ENCODE measurements around the gene RBM20. TPM values are rescaled to one million over a fixed set of nuclear protein-coding genes. Genes with fewer than 3 reads are reported as not detected.

The RBM20 gene
- total RNA-seq, 2 donors from 2014 or later = 51.7 to 59.9 TPM

- DNase-seq (ENCODE audit: low spot score) = no peak
- no peaks in the 10 kb centered on the region for H3K27me3 ChIP-seq
- no peaks in the 10 kb centered on the region for H3K9me3 ChIP-seq
- no peak overlapping the region for H3K4me3 ChIP-seq
- H3K36me3 ChIP-seq = no peaks in the 10 kb centered on the region
- peaks cover 0 to 37% of the 10 kb centered on the region in 2 donors for H3K4me1 ChIP-seq
- TF ChIP-seq, protein P1, sequence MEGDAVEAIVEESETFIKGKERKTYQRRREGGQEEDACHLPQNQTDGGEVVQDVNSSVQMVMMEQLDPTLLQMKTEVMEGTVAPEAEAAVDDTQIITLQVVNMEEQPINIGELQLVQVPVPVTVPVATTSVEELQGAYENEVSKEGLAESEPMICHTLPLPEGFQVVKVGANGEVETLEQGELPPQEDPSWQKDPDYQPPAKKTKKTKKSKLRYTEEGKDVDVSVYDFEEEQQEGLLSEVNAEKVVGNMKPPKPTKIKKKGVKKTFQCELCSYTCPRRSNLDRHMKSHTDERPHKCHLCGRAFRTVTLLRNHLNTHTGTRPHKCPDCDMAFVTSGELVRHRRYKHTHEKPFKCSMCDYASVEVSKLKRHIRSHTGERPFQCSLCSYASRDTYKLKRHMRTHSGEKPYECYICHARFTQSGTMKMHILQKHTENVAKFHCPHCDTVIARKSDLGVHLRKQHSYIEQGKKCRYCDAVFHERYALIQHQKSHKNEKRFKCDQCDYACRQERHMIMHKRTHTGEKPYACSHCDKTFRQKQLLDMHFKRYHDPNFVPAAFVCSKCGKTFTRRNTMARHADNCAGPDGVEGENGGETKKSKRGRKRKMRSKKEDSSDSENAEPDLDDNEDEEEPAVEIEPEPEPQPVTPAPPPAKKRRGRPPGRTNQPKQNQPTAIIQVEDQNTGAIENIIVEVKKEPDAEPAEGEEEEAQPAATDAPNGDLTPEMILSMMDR (IDR thresholded peaks at IDR 0.05) = no peak
- peak overlapping the region; percentile 73 to 83 for H3K27ac ChIP-seq
These were observed 131.3 kb downstream of the RBM20 start for GRCh38 chr10:110775406-110775805.

- Histone ChIP-seq H3K4me1 (peaks cover 0 to 49% of the 10 kb centered on the region in 2 donors), H3K4me3 (no peak overlapping the region), H3K36me3 (no peaks in the 10 kb centered on the region), H3K9me3 (no peaks in the 10 kb centered on the region), H3K27ac (peak overlapping the region; percentile 73 to 83), H3K27me3 (no peaks in the 10 kb centered on the region)
- TF ChIP-seq, protein P1 (IDR thresholded peaks at IDR 0.05) = no peak
- no peak for DNase-seq (ENCODE audit: low spot score)
These were observed 132.9 kb downstream of the RBM20 start for GRCh38 chr10:110777017-110777416.

- TF ChIP-seq, protein P1 (IDR thresholded peaks at IDR 0.05) = no peak
- H3K9me3 ChIP-seq = no peaks in the 10 kb centered on the region
- H3K4me1 ChIP-seq = peaks cover 0 to 53% of the 10 kb centered on the region in 2 donors
- H3K4me3 ChIP-seq = no peak overlapping the region
- H3K27ac ChIP-seq = peak overlapping the region; percentile 73 to 83
- no peak for DNase-seq (ENCODE audit: low spot score)
- H3K27me3 ChIP-seq = no peaks in the 10 kb centered on the region
- no peaks in the 10 kb centered on the region for H3K36me3 ChIP-seq
These were observed 133.5 kb downstream of the RBM20 start for GRCh38 chr10:110777661-110778060.

- H3K4me3 ChIP-seq = no peak overlapping the region
- no peaks in the 10 kb centered on the region for H3K27me3 ChIP-seq
- no peaks in the 10 kb centered on the region for H3K36me3 ChIP-seq
- no peaks in the 10 kb centered on the region for H3K9me3 ChIP-seq
- TF ChIP-seq, protein P1 (IDR thresholded peaks at IDR 0.05) = no peak
- peak overlapping the region; percentile 73 to 83 for H3K27ac ChIP-seq
- H3K4me1 ChIP-seq = peaks cover 0 to 58% of the 10 kb centered on the region in 2 donors
- DNase-seq (ENCODE audit: low spot score) = no peak
These were observed 134.1 kb downstream of the RBM20 start for GRCh38 chr10:110778211-110778610.

DNA sequence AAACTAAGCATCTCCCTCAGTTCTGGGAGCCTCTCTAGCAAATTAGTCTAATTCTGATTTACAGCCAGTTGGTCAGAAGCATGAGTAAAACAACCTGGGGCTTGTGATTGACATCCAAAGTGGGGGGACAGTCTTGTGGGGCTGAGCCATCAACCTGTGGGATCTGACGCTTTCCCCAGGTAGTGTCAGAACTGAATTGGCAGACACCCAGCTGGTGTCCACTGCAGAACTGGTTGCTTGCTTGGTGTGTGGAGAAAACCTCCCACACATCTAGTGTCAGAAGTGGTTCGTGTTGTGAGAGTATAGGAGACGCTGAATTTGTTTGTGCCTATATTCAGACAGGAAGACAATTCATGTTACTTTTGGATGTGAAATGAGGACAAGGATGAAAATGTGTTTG is 135.4 kb downstream of the RBM20 start:
- H3K4me1 ChIP-seq = peaks cover 0 to 68% of the 10 kb centered on the region in 2 donors
- H3K4me3 ChIP-seq = no peak overlapping the region
- H3K36me3 ChIP-seq = peaks cover 4% of the 10 kb centered on the region
- TF ChIP-seq, protein P1 (IDR thresholded peaks at IDR 0.05) = no peak
- DNase-seq (ENCODE audit: low spot score) = no peak
- H3K27me3 ChIP-seq = no peaks in the 10 kb centered on the region
- peak overlapping the region; percentile 73 to 83 for H3K27ac ChIP-seq
- no peaks in the 10 kb centered on the region for H3K9me3 ChIP-seq

GRCh38 chr10:110780704-110781103 is 136.6 kb downstream of the RBM20 start:
- Histone ChIP-seq H3K27me3 (no peaks in the 10 kb centered on the region), H3K36me3 (peaks cover 16% of the 10 kb centered on the region), H3K4me3 (no peak overlapping the region), H3K9me3 (no peaks in the 10 kb centered on the region), H3K27ac (peak overlapping the region; percentile 73 to 83), H3K4me1 (peaks cover 0 to 66% of the 10 kb centered on the region in 2 donors)
- no peak for DNase-seq (ENCODE audit: low spot score)
- TF ChIP-seq, protein P1 (IDR thresholded peaks at IDR 0.05) = peak in 1 of 2 donors; percentile 21
